ENCODE measurements around the gene SLC43A1.

DNA sequence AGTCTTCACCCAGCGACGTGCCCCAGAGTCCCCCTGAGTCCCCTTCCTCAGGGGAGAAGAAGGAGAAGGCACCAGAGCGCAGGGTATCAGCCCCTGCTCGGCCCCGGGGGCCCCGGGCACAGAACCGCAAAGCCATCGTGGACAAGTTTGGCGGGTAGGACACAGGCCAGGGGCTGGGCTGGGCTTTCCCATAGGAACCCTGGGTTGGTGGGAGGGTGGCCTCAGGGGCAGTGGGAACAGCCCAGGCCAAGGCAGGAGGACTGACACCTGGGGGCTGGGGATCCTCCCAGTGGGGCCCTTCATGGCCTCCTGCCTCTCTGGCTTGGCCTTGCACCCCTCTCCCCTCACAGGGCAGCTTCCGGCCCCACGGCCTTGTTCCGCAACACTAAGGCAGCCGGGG, 30.4 kb upstream of the SLC43A1 start:
- no peak for TF ChIP-seq MAX (IDR thresholded peaks at IDR 0.05)
- TF ChIP-seq, protein P1, sequence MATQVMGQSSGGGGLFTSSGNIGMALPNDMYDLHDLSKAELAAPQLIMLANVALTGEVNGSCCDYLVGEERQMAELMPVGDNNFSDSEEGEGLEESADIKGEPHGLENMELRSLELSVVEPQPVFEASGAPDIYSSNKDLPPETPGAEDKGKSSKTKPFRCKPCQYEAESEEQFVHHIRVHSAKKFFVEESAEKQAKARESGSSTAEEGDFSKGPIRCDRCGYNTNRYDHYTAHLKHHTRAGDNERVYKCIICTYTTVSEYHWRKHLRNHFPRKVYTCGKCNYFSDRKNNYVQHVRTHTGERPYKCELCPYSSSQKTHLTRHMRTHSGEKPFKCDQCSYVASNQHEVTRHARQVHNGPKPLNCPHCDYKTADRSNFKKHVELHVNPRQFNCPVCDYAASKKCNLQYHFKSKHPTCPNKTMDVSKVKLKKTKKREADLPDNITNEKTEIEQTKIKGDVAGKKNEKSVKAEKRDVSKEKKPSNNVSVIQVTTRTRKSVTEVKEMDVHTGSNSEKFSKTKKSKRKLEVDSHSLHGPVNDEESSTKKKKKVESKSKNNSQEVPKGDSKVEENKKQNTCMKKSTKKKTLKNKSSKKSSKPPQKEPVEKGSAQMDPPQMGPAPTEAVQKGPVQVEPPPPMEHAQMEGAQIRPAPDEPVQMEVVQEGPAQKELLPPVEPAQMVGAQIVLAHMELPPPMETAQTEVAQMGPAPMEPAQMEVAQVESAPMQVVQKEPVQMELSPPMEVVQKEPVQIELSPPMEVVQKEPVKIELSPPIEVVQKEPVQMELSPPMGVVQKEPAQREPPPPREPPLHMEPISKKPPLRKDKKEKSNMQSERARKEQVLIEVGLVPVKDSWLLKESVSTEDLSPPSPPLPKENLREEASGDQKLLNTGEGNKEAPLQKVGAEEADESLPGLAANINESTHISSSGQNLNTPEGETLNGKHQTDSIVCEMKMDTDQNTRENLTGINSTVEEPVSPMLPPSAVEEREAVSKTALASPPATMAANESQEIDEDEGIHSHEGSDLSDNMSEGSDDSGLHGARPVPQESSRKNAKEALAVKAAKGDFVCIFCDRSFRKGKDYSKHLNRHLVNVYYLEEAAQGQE (IDR thresholded peaks at IDR 0.05), result no peak
- TF ChIP-seq CTCF (IDR thresholded peaks at IDR 0.05; ENCODE audit: low read depth, low read length, missing input control), result no peak
- TF ChIP-seq EGR1 (IDR thresholded peaks at IDR 0.05; ENCODE audit: low read depth in 2 of 2), result no peak
- TF ChIP-seq SP1 (IDR thresholded peaks at IDR 0.05), result no peak
- TF ChIP-seq HNF4A (conservative IDR thresholded peaks at IDR 0.05), result no peak
- TF ChIP-seq, protein P2, sequence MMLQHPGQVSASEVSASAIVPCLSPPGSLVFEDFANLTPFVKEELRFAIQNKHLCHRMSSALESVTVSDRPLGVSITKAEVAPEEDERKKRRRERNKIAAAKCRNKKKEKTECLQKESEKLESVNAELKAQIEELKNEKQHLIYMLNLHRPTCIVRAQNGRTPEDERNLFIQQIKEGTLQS (IDR thresholded peaks at IDR 0.05), result no peak

Measured in liver (tissue), 3 donors.